KMS-11 (cell line): ENCODE data around the gene TFCP2L1.

Source experiments
- H2AFZ ChIP-seq: fragments of 200-600 bp; sonication (generic); 2 replicates; pipeline ENCODE4 v1.6.1; 2016; ENCODE audit warnings: antibody characterized with exemption, mixed run types, low read depth
- H3K27ac ChIP-seq: fragments of 200-600 bp; sonication (generic); 2 replicates; pipeline ENCODE4 v1.6.1; 2016; ENCODE audit warnings: mild to moderate bottlenecking, mixed run types
- H3K27me3 ChIP-seq: fragments of 200-600 bp; sonication (generic); 2 replicates; pipeline ENCODE4 v1.6.1; 2017; ENCODE audit warnings: mild to moderate bottlenecking, low read depth, mixed run types, moderate library complexity; ENCODE audit not compliant: insufficient read depth
- H3K36me3 ChIP-seq: fragments of 200-600 bp; sonication (generic); 2 replicates; pipeline ENCODE4 v1.6.1; 2017; ENCODE audit warnings: mild to moderate bottlenecking, mixed run types; ENCODE audit not compliant: insufficient read depth
- H3K4me1 ChIP-seq: fragments of 200-600 bp; sonication (generic); 2 replicates; pipeline ENCODE4 v1.6.1; 2016; ENCODE audit warnings: mild to moderate bottlenecking, low read depth, mixed run types; ENCODE audit not compliant: poor library complexity, severe bottlenecking
- H3K4me2 ChIP-seq: fragments of 200-600 bp; sonication (generic); 2 replicates; pipeline ENCODE4 v1.7.0; 2016; ENCODE audit warnings: mild to moderate bottlenecking, mixed run types
- H3K4me3 ChIP-seq: fragments of 200-600 bp; sonication (generic); IDR thresholded peaks from 2 replicates; pipeline ENCODE4 v1.6.1; 2017; ENCODE audit warnings: low read depth, low read length, mixed read lengths; ENCODE audit not compliant: insufficient read depth
- H3K79me2 ChIP-seq: fragments of 200-600 bp; sonication (generic); 2 replicates; pipeline ENCODE4 v1.6.1; 2016; ENCODE audit warnings: low read depth, mixed run types; ENCODE audit not compliant: insufficient read depth
- H3K9ac ChIP-seq: fragments of 200-600 bp; sonication (generic); 2 replicates; pipeline ENCODE4 v1.6.1; 2016; ENCODE audit warnings: mild to moderate bottlenecking, mixed run types
- H4K20me1 ChIP-seq: fragments of 200-600 bp; sonication (generic); 2 replicates; pipeline ENCODE4 v1.6.1; 2016; ENCODE audit warnings: mild to moderate bottlenecking, mixed run types; ENCODE audit not compliant: insufficient read depth
- TF ChIP-seq, protein P1 (sequence below): fragments of 200-600 bp; sonication (generic); conservative IDR thresholded peaks from 2 replicates; pipeline ENCODE4 v1.6.1; 2017; ENCODE audit warnings: low read depth, mild to moderate bottlenecking, antibody characterized with exemption, low read length, moderate library complexity, mixed read lengths

The TFCP2L1 gene

DNA sequence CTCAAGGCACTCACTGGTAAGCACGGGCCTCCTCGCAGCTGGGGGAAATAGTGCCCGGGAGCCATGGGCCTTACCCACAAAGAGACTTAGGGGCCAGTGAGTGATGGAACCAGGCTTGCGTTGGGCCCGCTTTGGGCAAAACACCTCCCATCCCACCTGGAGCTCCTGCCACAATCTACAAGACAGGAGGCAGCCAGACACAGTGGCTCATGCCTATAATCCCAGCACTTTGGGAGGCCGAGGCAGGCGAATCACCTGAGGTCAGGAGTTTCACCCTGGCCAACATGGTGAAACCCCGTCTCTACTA, 88.2 kb downstream of the TFCP2L1 start:
- Histone ChIP-seq H3K27ac (no peak overlapping the region), H4K20me1 (no peaks in the 10 kb centered on the region), H3K36me3 (no peaks in the 10 kb centered on the region), H3K9ac (no peak overlapping the region), H3K27me3 (no peaks in the 10 kb centered on the region), H3K79me2 (no peaks in the 10 kb centered on the region), H3K4me2 (no peak overlapping the region), H3K4me1 (no peaks in the 10 kb centered on the region), H3K4me3 (no peak overlapping the region), H2AFZ (no peak overlapping the region)
- TF ChIP-seq, protein P1, sequence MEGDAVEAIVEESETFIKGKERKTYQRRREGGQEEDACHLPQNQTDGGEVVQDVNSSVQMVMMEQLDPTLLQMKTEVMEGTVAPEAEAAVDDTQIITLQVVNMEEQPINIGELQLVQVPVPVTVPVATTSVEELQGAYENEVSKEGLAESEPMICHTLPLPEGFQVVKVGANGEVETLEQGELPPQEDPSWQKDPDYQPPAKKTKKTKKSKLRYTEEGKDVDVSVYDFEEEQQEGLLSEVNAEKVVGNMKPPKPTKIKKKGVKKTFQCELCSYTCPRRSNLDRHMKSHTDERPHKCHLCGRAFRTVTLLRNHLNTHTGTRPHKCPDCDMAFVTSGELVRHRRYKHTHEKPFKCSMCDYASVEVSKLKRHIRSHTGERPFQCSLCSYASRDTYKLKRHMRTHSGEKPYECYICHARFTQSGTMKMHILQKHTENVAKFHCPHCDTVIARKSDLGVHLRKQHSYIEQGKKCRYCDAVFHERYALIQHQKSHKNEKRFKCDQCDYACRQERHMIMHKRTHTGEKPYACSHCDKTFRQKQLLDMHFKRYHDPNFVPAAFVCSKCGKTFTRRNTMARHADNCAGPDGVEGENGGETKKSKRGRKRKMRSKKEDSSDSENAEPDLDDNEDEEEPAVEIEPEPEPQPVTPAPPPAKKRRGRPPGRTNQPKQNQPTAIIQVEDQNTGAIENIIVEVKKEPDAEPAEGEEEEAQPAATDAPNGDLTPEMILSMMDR: no peak

DNA sequence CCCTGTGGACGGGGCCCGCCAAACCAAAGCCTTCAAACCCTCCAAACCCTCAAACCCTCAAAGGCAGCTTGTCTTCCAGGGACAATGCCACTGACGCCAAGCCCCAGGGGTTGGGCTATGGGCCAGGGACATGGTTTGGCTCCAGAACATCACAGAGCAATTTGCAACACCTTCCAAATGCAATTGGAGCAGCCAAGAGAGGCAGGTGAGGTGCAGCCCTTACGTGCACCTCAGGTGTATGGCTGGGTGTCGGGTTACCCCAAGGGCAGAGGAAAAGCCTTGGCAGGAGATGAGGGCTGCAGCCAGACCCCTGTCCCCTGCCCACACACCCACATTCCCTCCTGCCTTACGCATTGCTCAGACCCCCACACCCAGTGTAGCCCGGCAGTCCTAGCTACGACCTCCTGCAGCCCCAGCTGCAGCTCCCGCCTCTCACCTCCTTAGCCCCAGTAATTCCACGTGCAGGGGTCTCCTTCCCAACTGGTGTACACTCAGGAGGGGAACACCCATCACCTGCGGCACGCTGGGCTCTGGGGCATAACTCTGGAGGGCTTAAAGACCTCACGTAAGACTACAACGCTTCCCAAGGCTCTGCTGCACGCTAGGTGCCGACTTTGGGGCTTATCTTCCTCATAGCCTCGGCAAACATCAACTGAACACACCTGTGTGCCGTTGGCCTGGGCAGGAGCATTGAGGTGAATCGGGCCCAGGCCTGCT, 88.7 kb downstream of the TFCP2L1 start:
- no peak overlapping the region for H3K27ac ChIP-seq
- H3K27me3 ChIP-seq: no peaks in the 10 kb centered on the region
- H3K4me1 ChIP-seq: no peaks in the 10 kb centered on the region
- TF ChIP-seq, protein P1: no peak
- H3K4me2 ChIP-seq: no peak overlapping the region
- H4K20me1 ChIP-seq: no peaks in the 10 kb centered on the region
- no peak overlapping the region for H3K4me3 ChIP-seq
- no peak overlapping the region for H2AFZ ChIP-seq
- no peak overlapping the region for H3K9ac ChIP-seq
- H3K79me2 ChIP-seq: no peaks in the 10 kb centered on the region
- H3K36me3 ChIP-seq: no peaks in the 10 kb centered on the region

DNA sequence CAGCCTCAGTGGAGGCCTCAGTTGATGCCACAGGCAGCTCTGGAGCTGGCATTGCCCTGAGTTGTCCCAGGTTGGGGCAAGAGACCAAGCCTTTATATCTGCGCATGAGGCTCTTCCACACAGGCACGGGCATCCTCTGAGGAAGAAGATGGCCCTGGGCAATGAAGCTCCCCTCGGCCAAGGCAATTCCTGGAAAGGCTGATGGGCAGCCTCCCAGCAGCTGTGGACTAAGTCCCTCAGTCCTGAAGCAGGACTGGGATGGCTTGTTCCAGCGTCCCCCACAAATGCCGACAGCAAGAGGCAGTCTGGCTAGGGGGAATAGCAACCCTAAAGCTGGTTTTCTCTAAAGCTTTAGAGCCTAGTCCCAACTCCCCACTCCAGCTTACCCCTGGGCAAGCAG, 90.0 kb downstream of the TFCP2L1 start:
- Histone ChIP-seq H3K9ac (no peak overlapping the region), H3K4me1 (no peaks in the 10 kb centered on the region), H3K36me3 (no peaks in the 10 kb centered on the region), H3K27ac (no peak overlapping the region), H4K20me1 (no peaks in the 10 kb centered on the region), H3K4me3 (no peak overlapping the region), H3K4me2 (no peak overlapping the region), H3K79me2 (no peaks in the 10 kb centered on the region), H3K27me3 (no peaks in the 10 kb centered on the region), H2AFZ (no peak overlapping the region)
- TF ChIP-seq, protein P1: no peak

GRCh38 chr2:121194626-121195025, 90.4 kb downstream of the TFCP2L1 start:
- no peak overlapping the region for H2AFZ ChIP-seq
- H3K4me3 ChIP-seq: no peak overlapping the region
- H3K27me3 ChIP-seq: no peaks in the 10 kb centered on the region
- TF ChIP-seq, protein P1: no peak
- H3K27ac ChIP-seq: no peak overlapping the region
- no peaks in the 10 kb centered on the region for H3K4me1 ChIP-seq
- no peaks in the 10 kb centered on the region for H3K79me2 ChIP-seq
- H3K36me3 ChIP-seq: no peaks in the 10 kb centered on the region
- no peaks in the 10 kb centered on the region for H4K20me1 ChIP-seq
- H3K4me2 ChIP-seq: no peak overlapping the region
- H3K9ac ChIP-seq: no peak overlapping the region
